EL (cell line): ENCODE data around the gene LSAMP.

Experiments
- DNase-seq: peaks from one replicate; pipeline ENCODE4 v3.0.0-alpha.2; 2016

The LSAMP gene

DNA sequence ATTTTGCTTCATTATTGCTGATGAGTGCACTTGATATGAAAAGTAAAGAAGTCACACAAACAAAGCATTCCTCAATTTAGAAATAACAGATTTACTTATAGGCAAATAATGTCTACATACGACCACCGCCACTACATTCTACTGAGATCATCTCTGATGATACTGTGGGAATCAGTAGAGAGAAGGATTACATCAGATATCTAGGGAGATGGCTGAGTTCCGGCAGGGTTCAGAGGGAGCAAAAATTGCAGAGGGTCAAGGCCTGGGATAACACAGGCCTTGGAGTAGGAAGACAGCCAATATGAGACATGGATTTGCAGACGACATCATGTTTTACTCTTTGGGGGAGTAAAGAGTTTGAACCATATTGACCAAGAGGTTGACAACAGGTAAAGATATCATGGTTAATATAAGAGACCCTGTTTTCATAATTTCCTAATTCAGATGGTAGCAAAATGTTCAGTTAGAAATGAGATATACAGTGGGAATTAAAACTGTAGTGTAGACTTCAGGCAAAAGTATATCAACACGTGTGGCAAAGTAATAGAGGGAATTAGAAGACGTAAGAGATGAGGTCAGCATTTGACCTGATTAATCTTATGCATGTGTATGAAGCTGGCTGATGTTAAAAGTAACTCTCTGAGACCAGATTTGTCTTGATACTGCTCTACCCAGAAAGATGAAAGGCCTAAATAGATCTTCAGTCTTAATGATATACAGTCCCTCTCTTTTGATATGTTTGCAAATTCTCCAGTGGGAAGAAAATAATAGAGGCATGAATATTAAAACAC, 15.6 kb downstream of the LSAMP start:
- no peak for DNase-seq

GRCh38 chr3:116426036-116426435, 19.3 kb downstream of the LSAMP start:
- DNase-seq: no peak

GRCh38 chr3:116425126-116425525, 20.2 kb downstream of the LSAMP start:
- DNase-seq: no peak

- DNase-seq: no peak
These were observed 21.3 kb downstream of the LSAMP start for GRCh38 chr3:116423945-116424344.

DNA sequence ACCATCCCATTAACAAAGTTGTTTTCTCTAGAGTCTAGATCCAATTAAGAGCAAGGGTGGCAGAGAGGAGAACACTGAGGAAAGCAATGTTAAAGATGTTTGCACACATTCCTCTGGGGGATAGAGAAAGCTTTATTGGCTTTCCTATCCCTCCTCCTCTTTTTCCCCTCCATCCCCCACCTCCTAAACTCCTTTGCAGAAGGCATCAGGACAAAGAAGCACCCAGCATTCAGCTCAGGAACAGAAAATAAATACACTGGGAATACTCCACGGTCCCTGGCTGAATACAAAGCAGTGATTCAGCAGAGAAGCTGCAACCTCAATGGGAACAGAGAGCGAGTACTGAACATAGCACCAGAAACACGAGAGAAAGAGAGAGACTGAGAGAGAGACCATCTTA, 21.9 kb downstream of the LSAMP start:
- no peak for DNase-seq

DNA sequence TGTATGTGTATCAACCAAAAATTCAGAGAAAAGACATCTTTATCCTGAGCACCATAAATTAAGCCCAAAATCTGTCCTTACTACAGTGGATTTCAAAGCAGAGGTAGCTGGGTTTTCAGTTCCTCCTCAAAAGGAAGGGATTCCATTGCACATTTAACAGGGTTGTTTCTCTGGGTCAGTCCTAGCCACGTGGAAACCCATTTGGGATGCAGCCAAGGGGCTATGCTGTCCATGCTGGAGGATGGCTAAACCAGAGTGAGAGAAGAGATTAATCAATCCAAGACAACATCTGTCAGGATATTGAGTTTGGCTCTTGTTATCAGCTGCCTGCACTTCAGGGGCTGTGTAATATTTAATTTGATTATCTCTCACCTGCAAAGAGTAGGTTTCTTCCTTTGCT, 28.1 kb downstream of the LSAMP start:
- DNase-seq: no peak

DNA sequence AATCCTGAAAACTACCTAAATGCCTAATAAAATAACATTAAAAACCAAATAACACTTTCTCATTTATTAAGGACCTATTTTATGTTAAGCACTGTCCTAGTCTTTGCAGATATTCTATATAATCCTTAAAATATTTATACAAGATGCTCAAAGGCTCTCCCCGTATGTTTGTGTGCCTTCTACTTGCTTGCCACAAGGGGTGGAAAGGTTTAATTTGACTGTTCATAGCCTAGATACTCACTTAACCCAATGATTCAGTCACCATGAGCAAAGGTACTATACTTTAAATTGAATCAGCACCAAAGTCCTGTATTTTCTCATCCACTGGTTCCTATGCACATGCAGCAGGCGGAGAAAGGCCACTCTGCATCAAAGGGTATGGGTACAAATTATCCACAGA, 32.0 kb downstream of the LSAMP start:
- DNase-seq: no peak

DNA sequence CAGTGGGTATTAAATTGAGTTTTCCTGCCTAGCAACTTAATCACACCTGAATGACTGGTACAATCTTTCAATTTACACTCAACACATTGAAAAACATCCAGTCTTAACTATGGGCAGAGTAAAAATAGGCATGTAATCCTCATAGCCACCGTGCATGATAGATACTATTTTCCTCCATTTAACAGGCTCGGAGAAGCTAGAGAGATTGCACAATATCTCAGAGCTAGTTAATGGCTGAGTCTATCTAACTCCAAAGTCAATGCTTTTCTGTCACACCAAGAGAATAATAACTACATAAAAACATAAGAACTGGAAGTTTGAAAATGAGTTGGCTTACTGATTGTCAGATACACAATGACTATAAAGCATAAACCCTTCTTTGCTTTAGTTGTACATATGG, 36.8 kb downstream of the LSAMP start:
- no peak for DNase-seq

DNA sequence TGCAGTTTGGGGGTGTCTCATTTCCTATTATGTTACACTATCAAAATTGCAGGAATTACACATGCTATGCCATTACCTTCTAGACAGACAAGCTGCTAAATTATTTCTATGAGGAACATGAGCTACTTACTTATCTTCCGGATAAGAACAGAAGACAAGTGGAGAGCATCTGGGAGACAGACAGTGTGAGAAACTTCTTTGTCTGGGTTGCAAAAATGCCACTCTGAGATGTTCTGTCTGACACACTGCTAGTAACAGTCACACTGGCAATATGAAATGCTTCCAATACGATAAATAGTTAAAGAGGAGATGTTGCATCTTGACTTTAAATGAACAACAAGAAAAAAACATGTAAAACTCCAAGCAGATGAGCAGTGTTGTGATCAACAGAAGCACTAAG, 40.1 kb downstream of the LSAMP start:
- DNase-seq: no peak

- DNase-seq: no peak
These were observed 45.5 kb downstream of the LSAMP start for GRCh38 chr3:116399701-116400226.

- no peak for DNase-seq
These were observed 50.9 kb downstream of the LSAMP start for GRCh38 chr3:116394365-116394764.

- no peak for DNase-seq
These were observed 52.1 kb downstream of the LSAMP start for GRCh38 chr3:116393199-116393598.

GRCh38 chr3:116392291-116392690, 53.0 kb downstream of the LSAMP start:
- no peak for DNase-seq

GRCh38 chr3:116391296-116392201, 53.7 kb downstream of the LSAMP start:
- DNase-seq: no peak

DNA sequence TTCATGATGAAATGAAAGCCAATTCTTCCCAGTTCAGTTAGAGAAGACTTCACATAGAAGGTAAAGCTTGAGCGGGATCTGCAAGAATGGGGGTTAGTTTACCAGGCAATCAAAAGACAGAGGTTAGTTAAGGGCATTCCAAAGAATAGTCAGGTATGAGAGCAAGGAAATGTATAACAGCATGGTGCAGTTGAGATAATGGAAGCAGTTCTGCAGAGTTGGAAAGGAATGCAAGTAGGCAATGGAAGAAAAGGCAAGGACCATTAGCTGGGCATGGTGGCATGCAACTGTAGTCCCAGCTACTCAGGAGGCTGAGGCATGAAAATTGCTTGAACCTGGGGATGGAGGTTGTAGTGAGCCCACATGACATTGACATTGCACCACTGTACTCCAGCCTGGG, 55.0 kb downstream of the LSAMP start:
- no peak for DNase-seq

- no peak for DNase-seq
These were observed 56.4 kb downstream of the LSAMP start for GRCh38 chr3:116388867-116389385.

DNA sequence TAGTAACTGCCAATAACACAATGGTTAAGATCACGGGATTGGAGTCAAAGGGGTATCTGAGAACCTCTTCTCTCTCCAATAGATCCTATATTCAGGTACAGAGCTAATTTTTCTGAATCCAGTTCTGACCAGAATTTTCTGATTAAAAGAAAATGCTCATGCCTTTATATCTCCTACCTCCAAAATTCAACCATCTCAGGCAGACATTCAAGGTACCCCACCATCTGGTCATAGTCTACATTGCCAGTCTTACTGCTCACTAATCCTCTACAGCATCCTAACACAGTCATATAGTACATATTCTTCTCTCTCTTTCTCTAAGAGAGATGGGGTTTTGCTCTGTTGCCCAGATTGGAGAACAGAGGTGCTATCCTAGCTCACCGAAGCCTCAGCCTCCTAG, 59.1 kb downstream of the LSAMP start:
- no peak for DNase-seq

DNA sequence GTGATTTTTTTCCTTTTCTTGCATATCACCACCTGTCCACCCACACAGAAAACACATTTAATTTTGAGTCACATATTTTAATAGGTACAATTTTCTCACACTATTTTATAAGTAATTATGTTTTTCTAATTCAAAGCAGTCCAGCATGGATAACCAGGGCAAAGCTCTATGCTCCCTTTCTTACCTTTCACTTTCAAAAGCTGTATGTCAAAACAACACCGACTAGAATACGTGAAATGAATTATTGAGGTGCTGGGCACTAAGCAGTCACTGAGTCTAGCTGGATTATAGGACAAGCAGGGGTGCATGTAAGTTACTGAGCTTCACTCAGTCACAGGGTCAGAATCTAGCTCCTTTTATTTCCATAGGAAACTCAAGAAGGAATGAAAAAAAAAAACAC, 60.6 kb downstream of the LSAMP start:
- DNase-seq: no peak

- DNase-seq: no peak
These were observed 67.2 kb downstream of the LSAMP start for GRCh38 chr3:116378077-116378476.

- DNase-seq: no peak
These were observed 70.4 kb downstream of the LSAMP start for GRCh38 chr3:116374901-116375300.

- DNase-seq: no peak
These were observed 77.4 kb downstream of the LSAMP start for GRCh38 chr3:116367761-116368395.

- no peak for DNase-seq
These were observed 89.2 kb downstream of the LSAMP start for GRCh38 chr3:116356056-116356455.

GRCh38 chr3:116354382-116354781, 90.9 kb downstream of the LSAMP start:
- no peak for DNase-seq
